LNCaP clone FGC (cell line): ENCODE results near the gene MLLT3.

ENCODE experiments used
- DNase-seq: peaks from one replicate; pipeline ENCODE4 v3.0.0-alpha.2; 2011; ENCODE audit warnings: low read depth
- H3K4me3 ChIP-seq: 2 replicates; pipeline ENCODE4 v1.5.1; 2011; ENCODE audit warnings: mild to moderate bottlenecking, low read depth, low read length, control low read depth
- CTCF ChIP-seq: IDR thresholded peaks from 2 replicates; pipeline ENCODE4 v1.5.1; 2012; ENCODE audit warnings: mild to moderate bottlenecking; ENCODE audit not compliant: control insufficient read depth, insufficient read depth; ENCODE audit errors: extremely low read depth

Gene MLLT3

DNA sequence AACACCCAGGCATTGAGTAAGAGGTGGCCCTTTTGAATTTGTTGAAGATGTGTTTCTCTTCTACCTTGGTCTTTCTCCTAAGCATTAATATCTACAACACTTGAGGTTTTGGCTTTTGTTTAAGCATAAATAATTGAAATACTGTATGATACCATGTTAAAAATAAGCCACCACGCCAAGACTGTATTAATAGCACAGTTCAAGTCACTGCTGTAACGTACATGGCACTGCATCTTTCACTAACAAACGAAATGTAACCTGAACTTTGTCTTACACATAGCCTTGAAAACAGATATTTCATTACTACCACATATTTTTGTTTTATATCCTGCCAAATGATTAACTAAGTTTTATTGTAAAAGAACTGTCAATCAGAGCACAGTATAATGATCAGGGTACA lies 112.8 kb downstream of the MLLT3 start:
- H3K4me3 ChIP-seq, result no peak overlapping the region
- no peak for TF ChIP-seq CTCF
- no peak for DNase-seq

- TF ChIP-seq CTCF, result no peak
- H3K4me3 ChIP-seq, result no peak overlapping the region
- DNase-seq, result peak; percentile 63
Measured at GRCh38 chr9:20508242-20508641, 114.1 kb downstream of the MLLT3 start.

- TF ChIP-seq CTCF, result no peak
- H3K4me3 ChIP-seq, result no peak overlapping the region
- no peak for DNase-seq
Measured at GRCh38 chr9:20507431-20507830, 114.9 kb downstream of the MLLT3 start.

DNA sequence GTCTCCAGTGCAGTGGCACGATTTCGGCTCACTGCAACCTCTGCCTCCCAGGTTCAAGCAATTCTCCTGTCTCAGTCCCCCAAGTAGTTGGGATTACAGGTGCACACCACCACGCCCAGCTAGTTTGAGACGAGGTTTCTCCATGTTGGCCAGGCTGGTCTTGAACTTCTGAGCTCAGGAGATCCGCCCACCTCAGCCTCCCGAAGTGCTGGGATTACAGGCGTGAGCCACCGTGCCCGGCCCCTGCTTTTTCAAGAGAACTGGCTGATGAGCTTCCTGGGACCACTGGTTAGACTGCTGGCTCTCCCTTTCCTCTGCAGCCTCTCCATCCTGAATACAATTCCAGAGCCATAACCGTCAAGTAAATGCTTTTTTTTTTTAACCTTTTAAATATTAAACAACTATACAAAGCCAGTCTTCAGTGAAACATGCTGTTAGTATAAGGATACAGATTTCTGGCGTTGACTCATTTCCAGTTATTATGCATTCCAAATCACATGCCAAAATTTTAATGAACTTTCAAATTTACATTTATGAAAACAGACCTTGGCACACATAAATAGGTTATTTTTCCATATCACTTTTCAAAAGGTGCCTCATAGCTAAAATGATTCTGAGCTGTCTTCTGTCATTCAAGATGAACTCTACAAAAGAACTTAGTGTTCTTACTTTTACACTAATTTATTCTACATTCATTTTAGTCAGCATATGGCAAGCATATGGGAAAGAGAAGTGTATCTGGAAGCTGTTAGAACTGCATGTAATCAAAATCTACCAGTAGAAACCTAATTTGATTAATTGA lies 116.0 kb downstream of the MLLT3 start:
- no peak overlapping the region for H3K4me3 ChIP-seq
- no peak for TF ChIP-seq CTCF
- no peak for DNase-seq

DNA sequence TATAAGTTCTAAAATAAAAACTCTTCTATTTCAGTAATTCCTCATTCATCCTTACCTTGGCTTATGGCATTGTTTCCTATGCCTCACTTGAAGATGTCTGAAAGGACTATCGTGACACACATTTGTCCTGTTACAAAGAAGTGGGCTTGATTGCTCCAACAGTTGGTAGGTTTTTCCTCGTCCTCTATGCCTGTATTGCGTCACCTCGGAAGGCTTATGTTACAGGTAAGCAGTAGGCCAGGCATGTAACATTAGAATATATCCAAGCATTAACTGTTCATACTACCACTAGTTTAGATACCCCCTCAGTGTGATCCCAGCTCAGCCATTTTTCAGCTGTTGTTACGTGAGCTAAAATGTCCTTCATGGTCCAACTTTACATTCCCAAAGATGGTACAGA lies 116.7 kb downstream of the MLLT3 start:
- no peak for DNase-seq
- no peak for TF ChIP-seq CTCF
- H3K4me3 ChIP-seq, result no peak overlapping the region

- DNase-seq, result no peak
- no peak for TF ChIP-seq CTCF
- no peak overlapping the region for H3K4me3 ChIP-seq
Measured at GRCh38 chr9:20504930-20505329, 117.4 kb downstream of the MLLT3 start.

GRCh38 chr9:20500101-20500500 lies 122.2 kb downstream of the MLLT3 start:
- no peak overlapping the region for H3K4me3 ChIP-seq
- no peak for DNase-seq
- no peak for TF ChIP-seq CTCF
